NCI-H1694 (cell line): ENCODE results near the gene PPBP.
"Not testable (repeated sequence)": the region's sequence is repeated elsewhere in the genome, so short reads cannot be mapped to it uniquely, and the experiment has no call there.

Experiments used
- DNase-seq: peaks from one replicate; lab custom pipeline; 2025; lab: John Stamatoyannopoulos, UW

PPBP gene

GRCh38 chr4:73992050-73992449 is 4.1 kb upstream of the PPBP start:
- DNase-seq: no peak

DNA sequence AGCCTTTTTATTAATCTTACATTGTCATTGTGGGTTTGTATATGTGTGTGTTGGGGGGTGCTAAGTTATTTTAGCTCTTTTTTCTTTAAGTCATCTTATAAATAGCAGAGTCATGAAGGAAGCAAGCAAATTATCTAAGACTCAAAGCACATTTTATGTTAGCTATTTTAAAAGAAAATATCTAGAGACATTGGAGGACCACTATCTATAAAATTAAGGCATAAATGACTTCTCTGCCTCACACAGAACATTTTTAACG is 3.7 kb upstream of the PPBP start:
- DNase-seq: no peak

DNA sequence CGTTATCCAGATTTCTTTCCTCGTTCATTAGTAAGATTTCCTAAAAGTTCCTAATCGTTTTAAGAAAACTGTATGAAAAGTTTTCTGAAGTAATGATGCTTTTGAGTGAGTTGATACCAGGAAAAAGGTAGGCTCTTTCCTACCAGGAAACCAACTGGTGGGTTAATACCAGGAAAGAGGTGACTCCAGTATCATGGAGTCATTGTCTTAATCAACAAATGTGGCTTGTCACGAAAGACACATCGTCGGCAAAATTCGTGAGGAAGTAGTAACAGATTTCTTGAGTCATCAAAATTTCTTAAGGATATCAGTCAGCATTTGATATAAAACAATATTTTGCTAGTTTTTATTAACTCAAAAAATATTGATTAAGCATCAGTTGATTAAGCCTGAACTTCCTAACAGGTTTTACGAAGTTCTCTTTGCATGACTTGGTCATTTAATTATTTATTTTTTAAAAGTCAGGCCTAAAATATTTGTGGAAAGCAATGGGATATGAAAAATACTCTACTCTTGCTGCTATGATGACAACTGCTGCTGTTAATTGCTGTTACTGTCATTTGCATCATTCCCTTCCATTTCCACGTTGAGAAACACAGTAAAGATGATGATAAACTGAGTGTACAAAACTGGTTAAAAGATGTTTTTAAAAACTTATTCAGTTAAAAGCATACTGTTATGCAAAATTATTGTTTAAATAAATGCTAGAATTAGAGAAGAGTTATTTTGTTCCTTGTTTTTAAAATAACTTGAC is 3.2 kb upstream of the PPBP start:
- no peak for DNase-seq

GRCh38 chr4:73989928-73990327 is 1.9 kb upstream of the PPBP start:
- no peak for DNase-seq

GRCh38 chr4:73989031-73989430 is 1.0 kb upstream of the PPBP start:
- no peak for DNase-seq

DNA sequence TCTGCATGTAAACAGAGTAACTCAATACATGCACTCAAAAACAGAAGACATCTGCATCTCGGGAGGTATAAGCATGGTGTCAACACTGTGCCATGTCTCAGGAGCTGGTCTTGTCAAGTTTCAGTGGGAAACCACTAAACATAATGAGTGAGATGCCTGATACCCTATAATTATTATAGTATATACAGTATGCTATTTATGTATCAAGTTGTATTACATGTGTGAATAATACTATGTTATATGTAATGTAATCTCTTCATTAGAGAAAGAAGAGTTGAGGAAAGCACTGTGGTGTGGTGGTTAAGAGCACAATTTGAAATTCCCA is 2.5 kb downstream of the PPBP start:
- no peak for DNase-seq

- DNase-seq: no peak
These were observed 3.1 kb downstream of the PPBP start for GRCh38 chr4:73984736-73985527.

- not testable (repeated sequence) for DNase-seq
These were observed 6.8 kb downstream of the PPBP start for GRCh38 chr4:73981175-73981574.

GRCh38 chr4:73979407-73979957 is 8.5 kb downstream of the PPBP start:
- no peak for DNase-seq

DNA sequence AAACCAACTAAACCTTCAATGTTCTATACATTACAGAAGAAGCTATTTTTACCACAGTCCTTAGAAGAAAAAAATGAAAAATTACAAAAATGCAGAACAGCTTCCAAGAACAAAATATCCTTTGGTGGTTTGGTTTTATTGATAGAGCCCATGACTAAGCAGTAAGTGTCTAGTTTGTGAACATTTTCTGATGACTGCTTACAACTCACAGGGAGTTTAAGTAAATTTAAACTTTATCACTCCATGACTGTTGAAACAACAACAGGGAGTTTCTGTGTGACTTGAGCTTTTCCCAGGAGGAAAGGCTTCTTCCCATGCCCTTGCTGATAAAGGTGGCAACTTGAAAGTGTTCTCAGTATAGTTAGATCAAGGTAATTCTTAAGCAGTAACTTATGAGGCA is 9.1 kb downstream of the PPBP start:
- DNase-seq: no peak

DNA sequence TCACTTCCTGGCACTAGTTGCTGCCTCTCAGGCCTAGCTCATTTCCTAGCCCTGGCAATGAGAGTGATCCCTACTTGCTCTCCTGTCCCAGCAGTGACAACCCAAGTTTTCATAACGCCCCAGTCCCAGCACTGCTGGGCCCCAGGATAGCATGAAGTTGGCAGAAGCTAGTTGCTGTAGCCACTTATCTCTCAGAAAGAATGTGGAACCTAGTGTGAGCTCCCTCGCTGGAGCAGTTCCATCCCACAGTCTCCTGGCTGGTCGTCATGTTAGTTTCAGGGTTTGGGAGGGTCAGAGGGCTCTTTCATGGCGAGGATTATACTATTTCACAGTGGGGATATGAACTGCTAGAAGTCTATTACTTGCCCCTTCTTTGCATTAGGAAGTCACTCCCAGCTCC is 11.3 kb downstream of the PPBP start:
- no peak for DNase-seq

- no peak for DNase-seq
These were observed 11.8 kb downstream of the PPBP start for GRCh38 chr4:73976217-73976616.

GRCh38 chr4:73974352-73974751 is 13.6 kb downstream of the PPBP start:
- no peak for DNase-seq

GRCh38 chr4:73970945-73971344 is 17.0 kb downstream of the PPBP start:
- no peak for DNase-seq

DNA sequence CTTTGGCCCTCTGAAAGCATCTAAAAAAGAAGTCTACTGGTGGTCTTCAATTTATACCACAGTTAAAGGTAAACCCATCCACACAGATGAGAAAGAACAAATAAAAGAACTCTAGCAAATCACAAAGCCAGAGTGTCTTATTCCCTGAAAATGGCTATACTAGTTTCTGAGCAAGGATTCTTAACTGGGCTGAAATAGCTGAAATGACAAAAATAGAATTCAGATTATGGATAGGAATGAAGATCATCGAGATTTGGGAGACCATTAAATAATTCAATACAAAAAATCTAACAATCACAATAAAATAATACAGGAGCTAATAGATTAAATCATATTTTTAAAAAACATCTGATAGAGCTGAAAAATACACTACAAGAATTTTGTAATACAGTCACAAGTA is 18.0 kb downstream of the PPBP start:
- no peak for DNase-seq

DNA sequence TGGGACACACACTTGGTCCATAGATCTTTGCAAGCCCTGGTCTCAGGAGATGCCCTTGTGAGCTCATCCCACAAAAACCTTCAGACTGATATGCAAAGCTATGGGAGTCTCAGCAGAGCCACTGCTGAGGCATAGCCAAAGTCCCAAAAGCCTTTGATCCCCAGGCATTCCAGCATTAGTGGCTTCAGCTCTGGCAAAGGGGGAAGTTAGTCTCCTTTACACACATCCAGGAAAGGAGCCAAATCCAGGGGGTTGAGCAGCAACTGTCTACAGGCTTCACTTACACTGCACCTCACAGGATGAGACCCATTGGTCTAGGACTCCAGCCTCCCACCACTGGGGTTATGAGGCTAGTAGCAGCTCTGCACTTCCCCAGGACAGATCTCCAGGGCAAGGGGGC is 20.1 kb downstream of the PPBP start:
- DNase-seq: no peak

DNA sequence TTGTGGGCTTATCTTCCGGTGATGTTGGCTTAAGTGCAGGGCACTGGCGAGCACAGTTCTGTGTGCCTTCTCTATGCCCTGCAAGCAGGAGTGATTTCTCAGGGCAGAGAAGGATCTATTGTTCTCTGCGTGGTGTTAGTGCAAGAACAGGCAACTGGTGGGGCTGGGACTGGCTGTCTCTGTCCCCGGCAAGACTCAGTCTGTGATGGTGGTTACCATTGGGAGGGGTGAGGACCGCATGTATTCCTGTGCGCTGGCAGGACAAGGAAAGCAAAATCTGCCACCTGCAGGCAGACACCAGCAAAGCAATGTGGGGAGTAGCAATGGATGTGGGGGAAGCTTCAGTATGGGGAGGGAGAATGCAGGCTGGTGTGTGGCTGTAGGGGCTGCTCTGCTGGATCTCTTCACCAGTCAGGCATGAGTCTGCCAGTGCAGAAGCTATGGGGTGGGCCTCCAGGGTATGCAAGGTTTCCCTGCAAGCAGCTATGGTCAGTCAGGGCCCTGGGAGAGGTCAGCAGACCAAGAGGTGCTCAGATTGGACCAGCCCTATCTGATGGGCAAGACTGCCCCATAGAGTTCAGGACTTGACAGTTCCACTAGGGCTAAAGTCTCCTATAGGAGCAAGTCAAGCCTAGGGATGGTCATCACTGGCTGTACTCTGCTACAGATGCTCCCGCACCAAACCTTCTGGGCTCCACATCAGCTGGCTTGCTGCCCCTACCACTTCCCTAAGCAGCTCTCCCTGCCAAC is 23.0 kb downstream of the PPBP start:
- no peak for DNase-seq

DNA sequence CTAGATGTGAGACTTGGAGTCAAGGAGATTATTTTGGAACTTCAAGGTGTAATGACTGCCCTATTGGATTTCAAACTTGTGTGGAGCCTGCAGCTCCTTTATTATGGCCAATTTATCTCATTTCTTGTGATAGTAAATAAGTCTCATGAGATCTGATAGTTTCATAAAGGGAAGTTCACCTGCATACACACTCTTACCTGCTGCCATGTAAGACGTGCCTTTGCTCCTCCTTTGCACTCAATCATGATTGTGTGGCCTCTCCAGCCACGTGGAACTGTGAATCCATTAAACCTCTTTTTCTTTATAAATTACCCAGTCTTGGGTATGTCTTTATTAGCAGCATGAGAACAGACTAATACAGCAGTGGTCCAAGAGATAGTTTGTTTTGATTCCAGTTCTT is 25.3 kb downstream of the PPBP start:
- no peak for DNase-seq

DNA sequence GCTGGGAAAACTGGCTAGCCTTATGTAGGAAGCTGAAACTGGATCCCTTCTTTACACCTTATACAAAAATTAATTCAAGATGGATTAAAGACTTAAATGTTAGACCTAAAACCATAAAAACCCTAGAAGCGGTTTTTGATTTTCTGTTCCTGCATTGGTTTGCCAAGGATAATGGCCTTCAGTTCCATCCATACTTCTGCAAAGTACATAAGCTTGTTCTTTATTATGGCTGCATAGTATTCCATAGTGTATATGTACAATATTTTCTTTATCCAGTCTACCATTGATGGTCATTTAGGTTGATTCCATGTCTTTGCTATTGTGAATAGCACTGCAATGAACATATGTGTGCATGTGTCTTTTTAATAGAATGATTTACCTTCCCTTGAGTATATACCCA is 28.9 kb downstream of the PPBP start:
- DNase-seq: not testable (repeated sequence)

DNA sequence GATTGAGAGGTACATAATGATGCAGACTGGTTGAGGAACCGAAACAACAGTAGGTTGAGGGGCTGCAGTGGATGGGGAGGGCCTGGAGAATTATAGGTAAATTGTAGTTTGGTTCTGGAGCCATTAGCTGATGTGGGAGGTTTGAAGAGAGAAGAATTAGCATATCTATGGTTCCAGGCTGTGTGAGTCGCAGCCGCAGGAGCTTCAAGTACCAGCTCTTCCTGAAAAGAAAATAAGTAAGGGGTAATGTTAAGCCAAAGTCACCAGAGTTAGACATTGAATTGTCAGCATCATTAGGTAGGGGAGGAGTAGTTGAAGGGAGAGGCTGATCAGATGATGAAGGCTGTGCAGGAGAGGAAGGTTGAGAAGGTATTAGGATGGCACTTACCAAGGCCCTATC is 35.6 kb downstream of the PPBP start:
- no peak for DNase-seq

DNA sequence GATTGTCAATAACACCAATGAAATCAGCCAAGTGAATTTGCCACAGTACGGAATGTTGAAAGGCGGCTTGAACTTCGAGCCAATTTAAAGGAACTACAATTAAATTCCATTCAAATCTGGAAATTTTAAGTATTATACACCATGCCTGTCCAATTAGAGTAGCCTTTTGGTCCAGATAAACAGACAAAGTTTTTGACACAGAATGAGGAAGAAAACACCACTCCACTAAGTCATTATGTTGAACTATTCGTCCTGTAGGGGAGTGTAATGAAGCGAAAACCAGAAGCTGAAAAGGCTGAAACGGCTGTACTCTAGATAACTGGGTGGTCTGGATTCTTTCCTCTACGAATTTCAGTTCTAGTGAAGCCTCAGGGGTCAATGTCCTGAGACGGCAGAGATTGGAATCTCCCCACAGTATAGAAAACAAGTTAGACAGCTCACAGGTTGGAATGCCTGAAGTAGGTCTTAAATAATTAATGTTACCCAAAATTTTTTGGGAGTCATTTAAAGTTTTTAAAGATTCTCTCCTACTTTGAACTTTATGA is 37.5 kb downstream of the PPBP start:
- DNase-seq: not testable (repeated sequence)

- no peak for DNase-seq
These were observed 38.8 kb downstream of the PPBP start for GRCh38 chr4:73948990-73949706.
